ENCODE measurements around the gene TYSND1.
A peak's percentile ranks its signal among the peaks of the same experiment; 100 is the strongest.
"Not testable (repeated sequence)": the region's sequence is repeated elsewhere in the genome, so short reads cannot be mapped to it uniquely, and the experiment has no call there.

TYSND1 gene

GRCh38 chr10:70132098-70133029 is 14.1 kb downstream of the TYSND1 start, which contains the start of gene AIFM2:
Gene AIFM2, minus strand, starts transcription at chr10:70132825. Its CDS starts 8,741 bp downstream, at chr10:70124084.
- DNase-seq (ENCODE audit: low spot score) = peak; percentile 89

- DNase-seq (ENCODE audit: low spot score) = no peak
Observed at GRCh38 chr10:70131560-70131937, 15.0 kb downstream of the TYSND1 start.

DNA sequence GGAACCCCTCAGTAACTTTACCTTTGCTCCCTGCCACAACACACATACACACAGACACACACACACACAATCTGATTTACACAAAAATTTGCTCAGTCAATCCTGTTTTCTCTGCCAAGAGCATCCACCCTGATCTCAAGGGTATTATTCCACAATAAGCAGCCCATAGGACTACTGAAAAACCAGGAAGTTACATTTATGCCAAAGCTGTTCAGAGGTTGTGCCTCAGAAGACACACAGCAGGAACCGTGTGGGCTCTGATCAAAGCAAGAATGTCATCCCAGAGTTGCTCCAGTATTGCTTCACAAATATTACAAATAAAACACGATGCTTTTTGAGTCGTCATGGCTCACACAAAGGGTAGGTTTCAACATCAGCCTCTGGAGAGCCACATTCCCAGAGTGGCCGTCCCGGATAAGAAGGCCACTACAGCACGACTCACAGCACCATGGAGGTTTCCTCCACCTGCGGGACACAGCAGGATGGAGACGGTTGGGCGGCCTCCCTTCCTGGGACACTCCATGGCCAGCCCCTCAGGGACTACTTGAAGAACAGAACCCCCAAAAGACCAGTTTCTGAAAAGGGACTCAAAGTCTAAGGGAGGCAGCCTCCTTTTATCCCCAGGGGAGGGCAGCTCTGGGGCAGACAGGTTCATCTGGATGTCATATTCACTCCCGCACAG is 15.5 kb downstream of the TYSND1 start:
- peak; percentile 56 for DNase-seq (ENCODE audit: low spot score)

GRCh38 chr10:70126700-70127395 is 19.7 kb downstream of the TYSND1 start:
- no peak for DNase-seq (ENCODE audit: low spot score)

GRCh38 chr10:70125918-70126552 is 20.5 kb downstream of the TYSND1 start:
- DNase-seq (ENCODE audit: low spot score) = no peak

- DNase-seq (ENCODE audit: low spot score) = no peak
Observed at GRCh38 chr10:70124918-70125317, 21.6 kb downstream of the TYSND1 start.

DNA sequence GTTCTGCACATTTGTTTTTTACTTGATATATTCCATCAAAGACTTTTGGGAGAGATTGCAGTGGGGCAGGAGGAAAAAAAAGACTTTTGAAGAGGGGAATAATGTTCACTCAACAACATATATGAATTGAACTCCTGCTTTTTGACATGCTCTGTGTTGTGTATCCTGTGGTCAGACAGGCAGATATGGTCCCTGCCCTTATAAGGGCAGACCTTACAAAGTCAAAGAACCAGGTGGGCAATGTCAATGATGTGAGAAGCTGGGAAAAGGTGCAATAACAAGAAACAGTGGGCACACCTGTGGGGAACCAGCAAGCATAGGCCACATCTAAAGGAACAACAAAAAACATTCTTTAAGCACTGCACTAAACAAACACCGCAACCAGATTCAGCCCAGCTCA is 22.1 kb downstream of the TYSND1 start:
- DNase-seq (ENCODE audit: low spot score) = no peak

GRCh38 chr10:70123817-70124216 is 22.7 kb downstream of the TYSND1 start:
- no peak for DNase-seq (ENCODE audit: low spot score)

DNA sequence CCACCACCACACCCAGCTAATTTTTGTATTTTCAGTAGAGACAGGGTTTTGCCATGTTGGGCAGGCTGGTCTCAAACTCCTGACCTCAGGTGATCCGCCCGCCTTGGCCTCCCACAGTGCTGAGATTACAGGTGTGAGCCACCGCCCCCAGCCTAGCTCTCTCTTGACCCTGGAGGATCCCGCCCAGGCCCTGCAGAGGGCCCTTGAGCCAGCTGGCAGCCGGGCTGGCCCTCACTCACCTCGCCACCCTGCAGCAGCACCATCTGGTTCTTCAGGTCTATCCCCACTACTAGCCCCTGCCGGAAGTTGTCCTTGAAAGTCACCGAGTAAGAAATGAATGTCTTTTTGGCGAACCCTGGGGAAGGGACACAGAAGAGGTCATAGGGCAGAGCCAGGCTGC is 23.3 kb downstream of the TYSND1 start:
- not testable (repeated sequence) for DNase-seq (ENCODE audit: low spot score)

DNA sequence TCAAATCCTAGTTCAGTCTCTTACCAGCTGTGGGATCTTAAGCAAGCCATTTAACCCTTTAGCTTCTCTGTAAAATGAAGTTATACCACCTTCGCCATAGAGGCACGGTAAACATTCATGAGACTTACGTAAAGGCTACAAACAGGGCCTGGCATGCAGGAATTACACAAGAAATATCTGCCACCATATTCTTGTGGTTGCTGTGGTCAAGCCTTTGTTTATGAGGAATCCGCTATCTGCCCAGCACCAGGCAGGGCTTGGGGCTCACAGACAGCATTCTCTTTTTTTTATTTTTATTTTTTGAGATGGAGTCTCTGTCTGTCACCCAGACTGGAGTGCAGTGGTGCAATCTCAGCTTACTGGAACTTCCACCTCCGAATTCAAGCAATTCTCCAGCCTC is 23.8 kb downstream of the TYSND1 start:
- no peak for DNase-seq (ENCODE audit: low spot score)

DNA sequence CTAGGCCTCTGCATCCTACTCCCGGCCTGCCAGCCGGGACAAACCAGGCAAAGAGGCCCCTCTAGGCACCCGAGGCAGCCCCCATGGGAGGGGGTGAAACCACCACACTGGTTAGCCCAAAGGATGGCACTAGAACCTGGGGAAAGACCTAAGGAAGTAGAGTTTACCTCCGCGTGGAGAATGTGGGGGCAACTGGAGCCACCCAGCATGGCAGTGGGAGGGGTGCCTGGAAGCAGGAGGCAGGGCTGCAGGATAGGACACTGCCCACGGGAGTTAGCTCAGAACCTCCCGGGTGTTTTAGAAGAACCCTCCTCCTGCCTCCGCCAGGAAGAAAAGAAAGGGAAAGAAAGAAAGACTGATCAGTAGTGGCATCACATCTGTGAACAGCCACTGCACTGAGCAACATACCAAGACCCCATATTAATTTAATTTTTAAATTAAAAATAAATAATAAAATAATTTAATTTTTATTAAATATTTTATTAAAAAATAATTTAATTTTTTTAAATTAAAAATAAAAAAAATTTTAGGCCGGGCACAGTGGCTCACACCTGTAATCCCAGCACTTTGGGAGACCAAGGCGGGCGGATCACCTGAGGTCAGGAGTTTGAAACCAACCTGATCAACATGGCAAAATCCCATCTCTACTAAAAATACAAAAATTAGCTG is 25.1 kb downstream of the TYSND1 start:
- DNase-seq (ENCODE audit: low spot score) = no peak

GRCh38 chr10:70120417-70120816 is 26.1 kb downstream of the TYSND1 start:
- DNase-seq (ENCODE audit: low spot score) = no peak

DNA sequence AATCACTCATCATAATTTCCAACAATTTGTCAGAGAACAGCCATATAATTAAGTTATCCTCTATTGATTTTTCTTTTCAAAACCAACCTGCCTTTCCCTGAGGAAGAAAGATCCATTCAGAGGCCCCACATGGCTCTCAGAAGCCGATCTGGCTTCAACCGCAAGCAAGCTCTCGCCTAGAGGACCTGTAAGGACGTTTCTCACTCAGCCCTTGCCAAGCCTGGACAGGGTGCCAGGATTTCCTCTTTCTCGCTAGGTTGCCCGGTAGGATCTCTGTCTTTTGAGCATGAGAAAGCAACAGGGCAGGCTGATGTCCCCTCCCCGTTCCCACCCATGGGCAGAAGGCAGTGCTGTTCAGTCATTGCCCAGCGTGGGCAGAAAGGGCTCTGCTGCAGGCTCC is 26.9 kb downstream of the TYSND1 start:
- no peak for DNase-seq (ENCODE audit: low spot score)

DNA sequence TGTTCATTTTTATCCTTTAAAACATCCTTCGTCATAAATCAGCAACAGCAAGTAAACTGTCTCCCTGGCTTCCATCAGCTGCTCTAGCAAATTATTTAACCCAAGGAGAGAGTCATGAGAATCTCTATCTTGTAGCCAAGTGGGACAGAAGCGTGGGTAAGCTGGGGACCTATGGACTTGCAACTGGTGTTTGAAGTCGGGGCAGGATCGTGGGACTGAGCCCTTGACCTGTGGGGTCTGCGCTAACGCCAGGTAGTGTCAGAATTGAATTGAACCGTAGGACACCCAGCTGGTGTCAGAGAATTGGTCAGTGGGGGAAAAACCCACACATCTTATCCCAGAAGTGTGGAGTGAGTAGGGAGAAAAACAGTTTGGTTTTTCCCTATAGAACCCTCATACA is 27.3 kb downstream of the TYSND1 start:
- no peak for DNase-seq (ENCODE audit: low spot score)

- no peak for DNase-seq (ENCODE audit: low spot score)
Observed at GRCh38 chr10:70118196-70118595, 28.3 kb downstream of the TYSND1 start.

DNA sequence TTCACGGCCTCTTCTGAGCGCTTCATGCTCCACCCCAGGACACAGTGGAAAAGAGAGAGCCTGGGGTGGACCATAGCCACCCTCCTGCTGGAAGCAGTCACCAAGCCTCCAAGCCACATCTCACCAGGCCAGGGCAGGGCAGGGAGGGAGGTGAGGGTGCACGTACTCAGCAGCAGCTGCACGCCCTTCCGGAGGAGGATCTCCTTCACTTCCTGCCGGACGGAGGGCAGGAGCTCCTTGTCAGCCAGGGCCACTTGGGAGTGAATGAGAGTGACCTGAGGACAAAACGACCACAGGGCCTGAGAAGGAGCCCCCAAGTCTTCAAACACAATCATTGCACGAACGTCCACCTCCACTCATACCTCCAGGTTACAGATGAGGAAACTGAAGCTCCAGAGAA is 28.9 kb downstream of the TYSND1 start:
- no peak for DNase-seq (ENCODE audit: low spot score)

DNA sequence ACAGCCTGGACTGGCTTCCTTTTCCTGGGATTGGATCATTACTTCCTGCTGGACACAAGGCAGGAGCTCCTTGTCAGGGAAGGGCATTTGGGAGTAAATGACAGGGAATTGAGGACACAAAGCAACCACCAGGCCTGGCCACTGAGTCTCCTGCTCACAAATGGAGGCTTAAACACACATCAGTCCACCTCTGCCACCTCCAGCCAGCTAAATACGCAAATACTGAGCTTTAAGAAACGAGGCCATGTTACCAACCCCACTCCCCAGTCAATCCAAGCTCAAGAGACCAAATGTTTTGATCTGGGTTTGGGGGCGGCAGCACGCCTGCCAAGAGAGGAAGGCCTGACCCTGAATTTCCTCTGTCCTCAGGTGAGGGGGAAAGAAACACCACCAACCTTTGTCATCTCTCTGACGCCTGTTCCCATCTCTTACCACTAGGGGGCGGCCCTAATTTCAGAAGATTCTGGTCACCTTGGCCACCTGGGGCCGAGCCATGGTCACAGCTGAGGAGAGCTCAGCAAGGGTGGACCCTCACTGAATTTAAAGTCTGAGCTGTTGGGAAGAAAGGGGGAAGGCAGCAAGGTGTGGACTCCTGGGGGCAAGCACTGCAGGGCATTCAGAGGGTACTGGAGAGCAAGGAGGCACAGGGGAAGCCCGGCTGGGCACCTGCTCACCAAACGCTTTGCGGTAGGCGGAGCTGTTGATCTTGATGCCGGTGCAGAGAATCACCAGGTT is 30.4 kb downstream of the TYSND1 start:
- peak; percentile 21 for DNase-seq (ENCODE audit: low spot score)

- no peak for DNase-seq (ENCODE audit: low spot score)
Observed at GRCh38 chr10:70114902-70115301, 31.6 kb downstream of the TYSND1 start.

DNA sequence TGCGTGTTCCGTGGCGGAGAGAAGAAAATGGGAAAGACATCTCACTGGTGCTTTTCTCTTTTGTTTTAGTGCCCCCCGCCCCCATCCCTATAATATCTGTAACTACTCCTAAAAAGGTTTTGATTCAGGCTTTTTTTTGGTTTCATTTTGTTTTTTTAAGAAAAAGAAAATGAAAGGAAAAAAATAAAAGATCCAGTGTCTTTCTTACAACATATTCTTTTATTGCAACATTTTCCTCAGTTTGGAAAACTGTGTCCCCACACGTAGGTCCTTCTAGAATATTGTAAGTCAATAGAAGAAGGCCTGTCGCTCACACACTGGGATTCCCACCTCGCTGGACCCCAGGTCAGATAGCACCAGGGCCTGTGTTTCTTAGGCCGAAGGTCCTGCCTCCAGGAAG is 34.4 kb downstream of the TYSND1 start:
- no peak for DNase-seq (ENCODE audit: low spot score)

DNA sequence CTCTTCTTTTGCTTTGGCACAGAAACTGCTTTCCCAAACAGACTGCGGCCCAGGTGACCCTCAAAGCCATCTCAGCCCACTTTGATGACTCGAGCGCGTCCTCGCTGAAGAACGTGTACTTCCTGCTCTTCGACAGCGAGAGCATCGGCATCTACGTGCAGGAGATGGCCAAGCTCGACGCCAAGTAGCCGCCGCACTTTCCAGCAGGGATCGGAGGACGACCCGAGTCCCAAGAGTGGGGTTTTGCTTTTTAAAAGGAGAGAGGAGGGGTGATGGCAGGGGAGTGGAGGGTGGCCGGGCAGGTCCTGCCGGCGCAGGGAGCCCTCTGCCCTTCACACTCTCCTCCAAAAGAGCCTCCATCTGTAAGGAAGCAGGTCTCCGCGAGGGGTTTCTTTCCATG is 35.0 kb downstream of the TYSND1 start:
- DNase-seq (ENCODE audit: low spot score) = no peak
